SK-N-SH (cell line): ENCODE measurements around the gene BCO1.

Experiments used
- CTCF ChIP-seq: fragments of 200-600 bp; sonication (generic); IDR thresholded peaks from 2 replicates; pipeline ENCODE4 v1.6.1; 2017; ENCODE audit warnings: antibody characterized with exemption, mild to moderate bottlenecking, moderate library complexity
- GABPA ChIP-seq: IDR thresholded peaks from 2 replicates; pipeline ENCODE4 v1.4.0; 2012; ENCODE audit warnings: low read depth, mild to moderate bottlenecking
- NRF1 ChIP-seq: IDR thresholded peaks from 2 replicates; pipeline ENCODE4 v1.6.1; 2012; ENCODE audit warnings: low read depth, mild to moderate bottlenecking, low read length
- POLR2AphosphoS5 ChIP-seq: IDR thresholded peaks from 2 replicates; pipeline ENCODE4 v1.6.1; 2012; ENCODE audit warnings: low read depth, low read length
- RAD21 ChIP-seq: IDR thresholded peaks from 2 replicates; pipeline ENCODE4 v1.6.1; 2012; ENCODE audit warnings: mild to moderate bottlenecking, low read length
- SIN3A ChIP-seq: IDR thresholded peaks from 2 replicates; pipeline ENCODE4 v1.6.1; 2012; ENCODE audit warnings: low read depth, mild to moderate bottlenecking, low read length, moderate library complexity, borderline replicate concordance
- TEAD4 ChIP-seq: IDR thresholded peaks from 2 replicates; pipeline ENCODE4 v1.4.0; 2012; ENCODE audit warnings: mild to moderate bottlenecking, borderline replicate concordance; ENCODE audit not compliant: insufficient read depth

GRCh38 chr16:81268509-81268908 lies 30.0 kb downstream of the BCO1 start:
- TF ChIP-seq GABPA, result no peak
- no peak for TF ChIP-seq RAD21
- no peak for TF ChIP-seq POLR2AphosphoS5
- TF ChIP-seq CTCF, result no peak
- no peak for TF ChIP-seq TEAD4
- no peak for TF ChIP-seq NRF1
- TF ChIP-seq SIN3A, result no peak
